PC-9 (cell line): ENCODE measurements around the gene EZR.

Source experiments
- CTCF ChIP-seq: fragments of 200-600 bp; sonication (generic); conservative IDR thresholded peaks from 2 replicates; pipeline ENCODE4 v1.6.1; 2017; ENCODE audit warnings: mixed run types, antibody characterized with exemption, mild to moderate bottlenecking, moderate library complexity
- EZH2 ChIP-seq: fragments of 200-600 bp; sonication (generic); IDR thresholded peaks from 2 replicates; pipeline ENCODE4 v1.8.0; 2017; ENCODE audit warnings: antibody characterized with exemption, low read depth

GRCh38 chr6:158867381-158868121 is 48.4 kb upstream of the EZR start:
- no peak for TF ChIP-seq CTCF
- no peak for TF ChIP-seq EZH2
